GM18858 (cell line): ENCODE results near the gene CPEB4.

ENCODE experiments used
- ATAC-seq: cut with Tn5 transposase; IDR thresholded peaks from one replicate; pipeline ENCODE4 v1.9.1; 2021; ENCODE audit not compliant: unreplicated experiment

The CPEB4 gene

GRCh38 chr5:173858670-173859407 is 29.3 kb upstream of the CPEB4 start:
- ATAC-seq: no peak

GRCh38 chr5:173859408-173860159 is 28.6 kb upstream of the CPEB4 start:
- no peak for ATAC-seq

GRCh38 chr5:173862047-173862477 is 26.1 kb upstream of the CPEB4 start:
- ATAC-seq: no peak

- ATAC-seq: no peak
These were observed 24.8 kb upstream of the CPEB4 start for GRCh38 chr5:173863359-173863758.

GRCh38 chr5:173864126-173865050 is 23.8 kb upstream of the CPEB4 start:
- no peak for ATAC-seq

- ATAC-seq: no peak
These were observed 21.8 kb upstream of the CPEB4 start for GRCh38 chr5:173866243-173866857.

GRCh38 chr5:173866858-173867679 is 21.1 kb upstream of the CPEB4 start:
- ATAC-seq: no peak

GRCh38 chr5:173868096-173868880 is 19.9 kb upstream of the CPEB4 start:
- no peak for ATAC-seq

- no peak for ATAC-seq
These were observed 18.8 kb upstream of the CPEB4 start for GRCh38 chr5:173869316-173869715.

GRCh38 chr5:173872957-173873305 is 15.2 kb upstream of the CPEB4 start:
- ATAC-seq: no peak

- no peak for ATAC-seq
These were observed 14.7 kb upstream of the CPEB4 start for GRCh38 chr5:173873306-173873922.

GRCh38 chr5:173875189-173875588 is 13.0 kb upstream of the CPEB4 start:
- no peak for ATAC-seq

- no peak for ATAC-seq
These were observed 9.8 kb upstream of the CPEB4 start for GRCh38 chr5:173878224-173878967.

GRCh38 chr5:173880306-173880985 is 7.7 kb upstream of the CPEB4 start:
- ATAC-seq: no peak

GRCh38 chr5:173881811-173882575 is 6.2 kb upstream of the CPEB4 start:
- no peak for ATAC-seq

- ATAC-seq: no peak
These were observed 5.5 kb upstream of the CPEB4 start for GRCh38 chr5:173882632-173883031.

GRCh38 chr5:173883347-173883924 is 4.7 kb upstream of the CPEB4 start:
- no peak for ATAC-seq
